SK-N-SH (cell line): ENCODE data around the gene TC2N. TPM values are rescaled to one million over a fixed set of nuclear protein-coding genes. Genes with fewer than 3 reads are reported as not detected.

Experiments
- CTCF ChIA-PET: fragments of 300-600, 350-600 bp; formaldehyde crosslinking; extraction: SDS; loops from one replicate; lab custom pipeline; 2021; lab: Yijun Ruan, JAX
- POLR2A ChIA-PET: fragments of 350-600 bp; sonication (Branson Sonifier 250); formaldehyde crosslinking; extraction: SDS; loops from one replicate; lab custom pipeline; 2020; ENCODE audit warnings: antibody characterized with exemption, inconsistent platforms; lab: Yijun Ruan, JAX
- DNase-seq: peaks from one replicate; pipeline ENCODE4 v3.0.0; 2012
- H2AFZ ChIP-seq: fragments of 200-600 bp; sonication (generic); 2 replicates; pipeline ENCODE4 v1.8.1; 2016; ENCODE audit warnings: antibody characterized with exemption, mild to moderate bottlenecking, low read depth
- H3F3A ChIP-seq: fragments of 200-600 bp; sonication (generic); replicated peaks from 2 replicates; pipeline ENCODE3; 2016; ENCODE audit warnings: antibody characterized with exemption, mild to moderate bottlenecking; ENCODE audit not compliant: insufficient read depth
- H3K27ac ChIP-seq, 2 experiments: fragments of 200-500 bp in 1 of 2; fragments of 200-600 bp in 1 of 2; sonication (Bioruptor generic) in 1 of 2; sonication (generic), shearing (Covaris generic) in 1 of 2; 2 replicates each; pipeline versions ENCODE4 v1.5.1 to v1.6.1; 2014 to 2016; ENCODE audit warnings: low read depth in 2 of 2, inconsistent platforms in 1 of 2, low read length in 1 of 2, mild to moderate bottlenecking in 1 of 2, mixed read lengths in 1 of 2
- H3K27me3 ChIP-seq: fragments of 200-600 bp; sonication (generic), shearing (Covaris generic); 2 replicates; pipeline ENCODE4 v1.6.1; 2016; ENCODE audit warnings: mixed run types; ENCODE audit not compliant: insufficient read depth
- H3K36me3 ChIP-seq, 2 experiments: fragments of 200-500 bp in 1 of 2; fragments of 200-600 bp in 1 of 2; sonication (Bioruptor generic) in 1 of 2; sonication (generic) in 1 of 2; replicated peaks in 1 of 2; 2 replicates each; pipeline versions ENCODE3 to v1.5.1; 2014 to 2016; ENCODE audit warnings: low read length in 1 of 2, mild to moderate bottlenecking in 1 of 2; ENCODE audit not compliant: insufficient read depth in 2 of 2, control insufficient read depth in 1 of 2
- H3K4me1 ChIP-seq, 2 experiments: fragments of 200-500 bp in 1 of 2; fragments of 200-600 bp in 1 of 2; sonication (Bioruptor generic) in 1 of 2; sonication (generic), shearing (Covaris generic) in 1 of 2; 2 replicates each; pipeline versions ENCODE4 v1.5.1 to v1.6.1; 2014 to 2016; ENCODE audit warnings: low read depth in 1 of 2, low read length in 1 of 2, mixed run types in 1 of 2; ENCODE audit not compliant: insufficient read depth in 2 of 2, control insufficient read depth in 1 of 2
- H3K4me2 ChIP-seq: fragments of 200-600 bp; sonication (generic), shearing (Covaris generic); 2 replicates; pipeline ENCODE4 v1.6.1; 2017; ENCODE audit warnings: mixed run types
- H3K4me3 ChIP-seq, 2 experiments: fragments of 200-500 bp in 1 of 2; fragments of 200-600 bp in 1 of 2; sonication (Bioruptor generic) in 1 of 2; sonication (generic), shearing (Covaris generic) in 1 of 2; 2 replicates each; pipeline versions ENCODE4 v1.5.1 to v1.8.1; 2014 to 2016; ENCODE audit warnings: low read depth in 2 of 2, inconsistent platforms in 1 of 2, low read length in 1 of 2, mild to moderate bottlenecking in 1 of 2, mixed read lengths in 1 of 2, moderate library complexity in 1 of 2
- H3K79me2 ChIP-seq: fragments of 200-600 bp; sonication (generic); 2 replicates; pipeline ENCODE4 v1.8.1; 2017; ENCODE audit warnings: mild to moderate bottlenecking; ENCODE audit not compliant: insufficient read depth
- H3K9ac ChIP-seq: fragments of 200-600 bp; sonication (generic); 2 replicates; pipeline ENCODE4 v1.6.1; 2017; ENCODE audit warnings: mixed run types
- H3K9me2 ChIP-seq: fragments of 200-600 bp; sonication (generic); 2 replicates; pipeline ENCODE4 v1.6.1; 2017; ENCODE audit warnings: mixed run types
- H3K9me3 ChIP-seq: fragments of 200-600 bp; sonication (generic); 2 replicates; pipeline ENCODE4 v1.6.1; 2017; ENCODE audit warnings: mixed run types, mild to moderate bottlenecking, moderate library complexity
- H4K20me1 ChIP-seq: fragments of 200-600 bp; sonication (generic); 2 replicates; pipeline ENCODE4 v1.6.1; 2017; ENCODE audit warnings: mild to moderate bottlenecking, mixed run types; ENCODE audit not compliant: insufficient read depth
- FOXM1 ChIP-seq: IDR thresholded peaks from 2 replicates; pipeline ENCODE4 v1.4.0; 2012; ENCODE audit warnings: low read depth, mild to moderate bottlenecking
- GABPA ChIP-seq: IDR thresholded peaks from 2 replicates; pipeline ENCODE4 v1.4.0; 2012; ENCODE audit warnings: low read depth, mild to moderate bottlenecking
- GATA2 ChIP-seq: sonication (generic); formaldehyde crosslinking; IDR thresholded peaks from 2 replicates; pipeline ENCODE4 v1.5.0; 2020; ENCODE audit warnings: mild to moderate bottlenecking, missing genetic modification reagents
- NFIC ChIP-seq: IDR thresholded peaks from 2 replicates; pipeline ENCODE4 v1.4.0; 2012; ENCODE audit warnings: borderline replicate concordance
- NRF1 ChIP-seq: IDR thresholded peaks from 2 replicates; pipeline ENCODE4 v1.6.1; 2012; ENCODE audit warnings: low read depth, mild to moderate bottlenecking, low read length
- RFX5 ChIP-seq: IDR thresholded peaks from 2 replicates; pipeline ENCODE4 v1.6.1; 2012; ENCODE audit warnings: mild to moderate bottlenecking, improper control_type of control experiment, low read length
- RXRA ChIP-seq: IDR thresholded peaks from 2 replicates; pipeline ENCODE4 v1.4.0; 2012; ENCODE audit warnings: low read depth, mild to moderate bottlenecking, borderline replicate concordance
- SIN3A ChIP-seq: IDR thresholded peaks from 2 replicates; pipeline ENCODE4 v1.6.1; 2012; ENCODE audit warnings: low read depth, mild to moderate bottlenecking, low read length, moderate library complexity, borderline replicate concordance
- TEAD4 ChIP-seq: IDR thresholded peaks from 2 replicates; pipeline ENCODE4 v1.4.0; 2012; ENCODE audit warnings: mild to moderate bottlenecking, borderline replicate concordance; ENCODE audit not compliant: insufficient read depth
- USF2 ChIP-seq: fragments of 150-350 bp; IDR thresholded peaks from 2 replicates; pipeline ENCODE4 v1.6.1; 2017; ENCODE audit warnings: antibody characterized with exemption, low read length, low read depth, borderline replicate concordance
- YY1 ChIP-seq: IDR thresholded peaks from 2 replicates; pipeline ENCODE4 v1.4.0; 2012; ENCODE audit warnings: low read depth, mild to moderate bottlenecking
- WGBS: methylation state at CpG from one replicate; pipeline ENCODE4 v1.1.6; 2017; ENCODE audit warnings: low lambda C conversion rate; 5-methylcytosine and 5-hydroxymethylcytosine counted together
- polyA plus RNA-seq, 3 experiments: library from polyadenylated mRNA; depleted of rRNA; stranded (reverse); fragments of >200 nt; gene quantifications; 2 replicates each; pipeline ENCODE4 v1.2.3, GENCODE V29; 2012
- TF ChIP-seq, protein P1 (sequence below): fragments of 200-600 bp; sonication (generic); IDR thresholded peaks from 2 replicates; pipeline ENCODE4 v1.6.1; 2017; ENCODE audit warnings: antibody characterized with exemption, mild to moderate bottlenecking, moderate library complexity
- TF ChIP-seq, protein P2 (sequence below): IDR thresholded peaks from 2 replicates; pipeline ENCODE4 v1.6.1; 2012; ENCODE audit warnings: mild to moderate bottlenecking, low read depth, low read length, moderate library complexity
- TF ChIP-seq, protein P3 (sequence below): IDR thresholded peaks from 2 replicates; pipeline ENCODE4 v1.4.0; 2012; ENCODE audit warnings: low read depth, borderline replicate concordance

TC2N gene
- polyA plus RNA-seq, 1 of the 3 experiments (the other 2 are of a cell fraction): not detected

DNA sequence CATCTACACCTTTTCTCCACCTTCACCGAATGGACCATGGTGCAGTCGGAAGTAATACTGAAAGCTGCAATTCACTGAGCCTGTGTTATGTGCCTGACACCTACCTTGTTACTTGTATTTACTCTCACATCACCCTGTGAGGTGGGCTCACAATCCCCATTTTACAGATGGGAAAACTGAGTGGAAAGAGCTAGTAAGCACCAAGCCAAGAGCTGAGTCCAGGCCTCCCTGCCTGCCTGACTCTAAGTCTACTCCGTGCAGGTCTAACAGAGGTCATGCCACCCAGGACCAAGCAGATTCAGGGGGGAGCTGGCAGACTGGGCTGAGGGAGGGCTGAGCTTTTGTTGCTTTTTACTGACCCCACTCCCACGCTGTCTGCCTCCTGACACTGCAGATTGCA lies 29.1 kb upstream of the TC2N start (continued):
- no peak for TF ChIP-seq USF2
- no peak for TF ChIP-seq RFX5
- no peak for TF ChIP-seq RXRA
- TF ChIP-seq YY1: no peak
- no peak for TF ChIP-seq SIN3A
- TF ChIP-seq NRF1: no peak

DNA sequence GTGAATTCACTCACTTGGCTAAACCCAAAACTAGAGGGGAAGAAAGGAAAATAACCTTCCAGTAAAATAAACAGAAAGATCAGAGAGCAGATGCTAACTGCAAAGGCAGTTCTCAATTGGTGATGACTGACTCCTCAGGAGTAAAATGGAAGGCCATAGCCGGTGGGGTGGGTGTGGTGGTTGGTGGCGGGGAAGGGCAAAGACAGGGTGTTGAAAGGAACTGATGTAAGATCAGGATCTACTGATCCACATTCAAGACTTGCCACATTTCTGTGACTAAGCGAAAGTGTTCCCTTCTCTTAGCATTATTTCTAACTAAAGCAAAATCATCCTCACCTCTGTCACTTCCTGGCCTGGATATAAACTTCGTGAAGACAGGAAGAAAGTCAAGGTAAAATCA lies 26.3 kb upstream of the TC2N start:
- Histone ChIP-seq H2AFZ (no peak overlapping the region), H3F3A (no peaks in the 10 kb centered on the region), H3K9me2 (no peaks in the 10 kb centered on the region), H3K9me3 (no peaks in the 10 kb centered on the region), H3K4me2 (no peak overlapping the region), H4K20me1 (no peaks in the 10 kb centered on the region), H3K36me3 (peaks cover 8 to 38% of the 10 kb centered on the region in 2 experiments), H3K9ac (no peak overlapping the region), H3K4me1 (no peaks in the 10 kb centered on the region), H3K27ac (no peak overlapping the region), H3K79me2 (no peaks in the 10 kb centered on the region), H3K27me3 (no peaks in the 10 kb centered on the region), H3K4me3 (no peak overlapping the region)
- POLR2A ChIA-PET: no interaction called here
- 65% methylated on average over 4 of the region's 4 CpGs for WGBS
- DNase-seq: no peak
- no peak for TF ChIP-seq GABPA
- no peak for TF ChIP-seq TEAD4
- TF ChIP-seq, protein P1, sequence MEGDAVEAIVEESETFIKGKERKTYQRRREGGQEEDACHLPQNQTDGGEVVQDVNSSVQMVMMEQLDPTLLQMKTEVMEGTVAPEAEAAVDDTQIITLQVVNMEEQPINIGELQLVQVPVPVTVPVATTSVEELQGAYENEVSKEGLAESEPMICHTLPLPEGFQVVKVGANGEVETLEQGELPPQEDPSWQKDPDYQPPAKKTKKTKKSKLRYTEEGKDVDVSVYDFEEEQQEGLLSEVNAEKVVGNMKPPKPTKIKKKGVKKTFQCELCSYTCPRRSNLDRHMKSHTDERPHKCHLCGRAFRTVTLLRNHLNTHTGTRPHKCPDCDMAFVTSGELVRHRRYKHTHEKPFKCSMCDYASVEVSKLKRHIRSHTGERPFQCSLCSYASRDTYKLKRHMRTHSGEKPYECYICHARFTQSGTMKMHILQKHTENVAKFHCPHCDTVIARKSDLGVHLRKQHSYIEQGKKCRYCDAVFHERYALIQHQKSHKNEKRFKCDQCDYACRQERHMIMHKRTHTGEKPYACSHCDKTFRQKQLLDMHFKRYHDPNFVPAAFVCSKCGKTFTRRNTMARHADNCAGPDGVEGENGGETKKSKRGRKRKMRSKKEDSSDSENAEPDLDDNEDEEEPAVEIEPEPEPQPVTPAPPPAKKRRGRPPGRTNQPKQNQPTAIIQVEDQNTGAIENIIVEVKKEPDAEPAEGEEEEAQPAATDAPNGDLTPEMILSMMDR: no peak
- TF ChIP-seq FOXM1: no peak
- no peak for TF ChIP-seq GATA2 (CRISPR knock-in tag)
- no peak for TF ChIP-seq NFIC
- TF ChIP-seq, protein P2, sequence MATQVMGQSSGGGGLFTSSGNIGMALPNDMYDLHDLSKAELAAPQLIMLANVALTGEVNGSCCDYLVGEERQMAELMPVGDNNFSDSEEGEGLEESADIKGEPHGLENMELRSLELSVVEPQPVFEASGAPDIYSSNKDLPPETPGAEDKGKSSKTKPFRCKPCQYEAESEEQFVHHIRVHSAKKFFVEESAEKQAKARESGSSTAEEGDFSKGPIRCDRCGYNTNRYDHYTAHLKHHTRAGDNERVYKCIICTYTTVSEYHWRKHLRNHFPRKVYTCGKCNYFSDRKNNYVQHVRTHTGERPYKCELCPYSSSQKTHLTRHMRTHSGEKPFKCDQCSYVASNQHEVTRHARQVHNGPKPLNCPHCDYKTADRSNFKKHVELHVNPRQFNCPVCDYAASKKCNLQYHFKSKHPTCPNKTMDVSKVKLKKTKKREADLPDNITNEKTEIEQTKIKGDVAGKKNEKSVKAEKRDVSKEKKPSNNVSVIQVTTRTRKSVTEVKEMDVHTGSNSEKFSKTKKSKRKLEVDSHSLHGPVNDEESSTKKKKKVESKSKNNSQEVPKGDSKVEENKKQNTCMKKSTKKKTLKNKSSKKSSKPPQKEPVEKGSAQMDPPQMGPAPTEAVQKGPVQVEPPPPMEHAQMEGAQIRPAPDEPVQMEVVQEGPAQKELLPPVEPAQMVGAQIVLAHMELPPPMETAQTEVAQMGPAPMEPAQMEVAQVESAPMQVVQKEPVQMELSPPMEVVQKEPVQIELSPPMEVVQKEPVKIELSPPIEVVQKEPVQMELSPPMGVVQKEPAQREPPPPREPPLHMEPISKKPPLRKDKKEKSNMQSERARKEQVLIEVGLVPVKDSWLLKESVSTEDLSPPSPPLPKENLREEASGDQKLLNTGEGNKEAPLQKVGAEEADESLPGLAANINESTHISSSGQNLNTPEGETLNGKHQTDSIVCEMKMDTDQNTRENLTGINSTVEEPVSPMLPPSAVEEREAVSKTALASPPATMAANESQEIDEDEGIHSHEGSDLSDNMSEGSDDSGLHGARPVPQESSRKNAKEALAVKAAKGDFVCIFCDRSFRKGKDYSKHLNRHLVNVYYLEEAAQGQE: no peak
- TF ChIP-seq USF2: no peak
- no peak for TF ChIP-seq YY1
- TF ChIP-seq, protein P3, sequence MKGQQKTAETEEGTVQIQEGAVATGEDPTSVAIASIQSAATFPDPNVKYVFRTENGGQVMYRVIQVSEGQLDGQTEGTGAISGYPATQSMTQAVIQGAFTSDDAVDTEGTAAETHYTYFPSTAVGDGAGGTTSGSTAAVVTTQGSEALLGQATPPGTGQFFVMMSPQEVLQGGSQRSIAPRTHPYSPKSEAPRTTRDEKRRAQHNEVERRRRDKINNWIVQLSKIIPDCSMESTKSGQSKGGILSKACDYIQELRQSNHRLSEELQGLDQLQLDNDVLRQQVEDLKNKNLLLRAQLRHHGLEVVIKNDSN: no peak
- CTCF ChIA-PET: interaction anchor here (0.8 to 2.1 kb wide), 9 partner anchors 8 to 58 kb away, joined by 3 to 6 read pairs (median 3); no protein-coding TSS in a partner anchor
